HG03442 (cell line): Measurements from ENCODE around the gene TRAK1.

Experiments
- ATAC-seq: cut with Tn5 transposase; IDR thresholded peaks from one replicate; pipeline ENCODE4 v1.9.1; 2021; ENCODE audit warnings: mild to moderate bottlenecking, moderate library complexity; ENCODE audit not compliant: unreplicated experiment

The TRAK1 gene

GRCh38 chr3:42270561-42270960 lies 179.4 kb downstream of the TRAK1 start:
- ATAC-seq, result no peak

DNA sequence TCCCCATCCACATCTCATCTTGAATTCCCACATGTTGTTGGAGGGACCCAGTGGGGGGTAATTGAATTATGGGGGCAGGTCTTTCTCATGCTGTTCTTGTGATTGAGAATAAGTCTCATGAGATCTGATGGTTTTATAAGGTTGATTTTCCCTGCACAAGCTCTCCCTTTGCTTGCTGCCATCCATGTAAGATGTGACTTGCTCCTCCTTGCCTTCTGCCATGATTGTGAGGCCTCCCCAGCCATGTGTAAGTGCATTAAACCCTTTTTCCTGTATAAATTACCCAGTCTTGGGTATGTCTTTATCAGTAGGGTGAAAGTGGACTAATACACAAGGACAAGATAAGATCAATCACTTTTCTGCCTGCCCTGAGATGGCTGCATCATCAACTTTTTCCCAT lies 180.6 kb downstream of the TRAK1 start:
- ATAC-seq, result no peak

DNA sequence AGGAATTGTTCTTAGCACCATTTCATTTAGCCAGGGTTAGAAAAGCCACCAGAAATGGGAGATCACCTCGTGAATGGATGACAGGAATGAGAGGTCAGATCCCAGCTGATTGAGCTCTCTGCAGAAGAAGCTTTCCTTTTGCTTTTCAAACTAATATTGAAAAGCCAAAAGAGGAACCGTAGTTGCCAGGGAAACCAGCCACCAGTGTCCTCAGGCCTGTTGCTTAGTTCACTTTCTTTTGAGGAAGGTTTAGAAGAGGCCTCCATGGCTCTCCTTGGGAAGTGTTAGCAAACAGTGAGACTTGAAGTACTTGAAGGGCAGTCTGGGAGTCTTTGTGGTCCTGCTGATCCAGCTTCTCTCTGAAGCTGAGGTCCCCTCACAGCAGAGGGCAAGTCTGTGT lies 182.2 kb downstream of the TRAK1 start:
- no peak for ATAC-seq

GRCh38 chr3:42274266-42274665 lies 183.1 kb downstream of the TRAK1 start:
- ATAC-seq, result no peak

DNA sequence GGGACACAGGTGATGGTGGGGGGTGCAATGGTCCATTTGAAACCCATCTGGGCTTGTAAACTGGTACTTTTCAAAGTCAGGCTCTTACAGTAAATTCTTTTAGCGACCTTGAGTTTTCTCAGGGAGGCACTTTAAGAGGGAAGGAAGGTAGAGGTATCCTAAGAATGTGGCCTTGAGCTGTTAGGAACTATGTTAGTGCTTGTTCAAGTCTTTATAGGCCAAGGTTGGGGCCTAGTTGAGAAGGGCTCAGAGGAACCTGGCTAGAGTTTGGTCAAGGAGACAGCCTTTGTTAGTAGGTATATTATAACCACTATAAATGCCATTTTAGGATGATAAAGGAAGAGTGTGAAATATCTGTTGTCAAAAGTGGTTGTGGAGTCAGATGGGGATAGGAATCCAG lies 184.1 kb downstream of the TRAK1 start:
- no peak for ATAC-seq
